Brain microvascular endothelial cell (primary cell): ENCODE results near the gene XRCC5.
A peak's percentile ranks its signal among the peaks of the same experiment; 100 is the strongest.

ENCODE experiments used
- DNase-seq: peaks from one replicate; pipeline ENCODE4 v3.0.0-alpha.2; 2020
- H3K27ac ChIP-seq: fragments of 250-450 bp; sonication (Bioruptor Pico); 2 replicates; pipeline ENCODE4 v1.5.1; 2020; ENCODE audit warnings: mild to moderate bottlenecking, moderate library complexity
- H3K27me3 ChIP-seq: fragments of 250-450 bp; sonication (Bioruptor Pico); replicated peaks from 2 replicates; pipeline ENCODE4 v1.5.1; 2020; ENCODE audit warnings: mild to moderate bottlenecking
- H3K36me3 ChIP-seq: fragments of 250-450 bp; sonication (Bioruptor Pico); replicated peaks from 2 replicates; pipeline ENCODE4 v1.5.1; 2020; ENCODE audit warnings: mild to moderate bottlenecking
- H3K4me3 ChIP-seq: 2 replicates; pipeline ENCODE4 v1.5.1; 2011; ENCODE audit warnings: low read depth, mild to moderate bottlenecking, control low read depth, low read length, moderate library complexity
- in situ Hi-C: cut with HindIII; loops from 2 replicates; pipeline ENCODE4 v1.10.0; 2017; ENCODE audit warnings: low sequenced_read_pairs, low pct_ligation_motif_present
- TF ChIP-seq, protein P1 (sequence below): IDR thresholded peaks from 2 replicates; pipeline ENCODE4 v1.5.1; 2011; ENCODE audit warnings: low read depth, mild to moderate bottlenecking, moderate library complexity, low read length, control low read depth, inconsistent platforms; ENCODE audit errors: missing control alignments

XRCC5 gene

DNA sequence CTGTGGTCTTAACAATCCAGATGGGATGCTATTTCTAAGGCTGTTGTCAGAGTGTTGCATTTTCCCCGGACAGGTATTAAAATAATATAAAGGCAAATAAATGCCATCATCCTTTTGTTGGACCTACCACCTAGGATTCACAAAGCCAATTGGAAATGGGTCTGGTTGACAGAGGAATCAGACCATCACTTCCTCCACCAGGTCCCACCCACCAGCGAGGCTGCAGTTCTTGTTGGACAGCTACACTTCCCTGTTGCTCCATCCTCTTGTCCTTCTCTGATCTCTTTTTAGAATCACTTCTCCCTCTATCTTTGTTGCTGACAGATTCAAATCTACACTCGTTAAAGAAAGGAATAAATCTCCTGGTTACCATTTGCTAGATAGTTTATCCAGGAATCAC, 26.3 kb upstream of the XRCC5 start:
- in situ Hi-C loops, result no loop called here
- no peak for DNase-seq
- H3K27me3 ChIP-seq, result no peaks in the 10 kb centered on the region
- H3K4me3 ChIP-seq, result peak overlapping the region; percentile 80
- no peak overlapping the region for H3K27ac ChIP-seq
- H3K36me3 ChIP-seq, result no peaks in the 10 kb centered on the region
- TF ChIP-seq, protein P1, sequence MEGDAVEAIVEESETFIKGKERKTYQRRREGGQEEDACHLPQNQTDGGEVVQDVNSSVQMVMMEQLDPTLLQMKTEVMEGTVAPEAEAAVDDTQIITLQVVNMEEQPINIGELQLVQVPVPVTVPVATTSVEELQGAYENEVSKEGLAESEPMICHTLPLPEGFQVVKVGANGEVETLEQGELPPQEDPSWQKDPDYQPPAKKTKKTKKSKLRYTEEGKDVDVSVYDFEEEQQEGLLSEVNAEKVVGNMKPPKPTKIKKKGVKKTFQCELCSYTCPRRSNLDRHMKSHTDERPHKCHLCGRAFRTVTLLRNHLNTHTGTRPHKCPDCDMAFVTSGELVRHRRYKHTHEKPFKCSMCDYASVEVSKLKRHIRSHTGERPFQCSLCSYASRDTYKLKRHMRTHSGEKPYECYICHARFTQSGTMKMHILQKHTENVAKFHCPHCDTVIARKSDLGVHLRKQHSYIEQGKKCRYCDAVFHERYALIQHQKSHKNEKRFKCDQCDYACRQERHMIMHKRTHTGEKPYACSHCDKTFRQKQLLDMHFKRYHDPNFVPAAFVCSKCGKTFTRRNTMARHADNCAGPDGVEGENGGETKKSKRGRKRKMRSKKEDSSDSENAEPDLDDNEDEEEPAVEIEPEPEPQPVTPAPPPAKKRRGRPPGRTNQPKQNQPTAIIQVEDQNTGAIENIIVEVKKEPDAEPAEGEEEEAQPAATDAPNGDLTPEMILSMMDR, result no peak

- Histone ChIP-seq H3K27me3 (no peaks in the 10 kb centered on the region), H3K36me3 (no peaks in the 10 kb centered on the region), H3K4me3 (peak overlapping the region; percentile 15), H3K27ac (no peak overlapping the region)
- peak; percentile 38 for DNase-seq
- in situ Hi-C loops, result no loop called here
- TF ChIP-seq, protein P1, result no peak
These were observed 25.5 kb upstream of the XRCC5 start for GRCh38 chr2:216083464-216084281.

- no peak for DNase-seq
These were observed 24.6 kb upstream of the XRCC5 start for GRCh38 chr2:216084547-216084946.

GRCh38 chr2:216086207-216086893, 22.8 kb upstream of the XRCC5 start:
- TF ChIP-seq, protein P1, result no peak
- DNase-seq, result no peak
- Histone ChIP-seq H3K27me3 (no peaks in the 10 kb centered on the region), H3K27ac (no peak overlapping the region), H3K4me3 (no peak overlapping the region), H3K36me3 (no peaks in the 10 kb centered on the region)
- in situ Hi-C loops, result no loop called here

More at GRCh38 chr2:216084547-216084946, 24.6 kb upstream of the XRCC5 start:
- no peaks in the 10 kb centered on the region for H3K27me3 ChIP-seq
- H3K27ac ChIP-seq, result no peak overlapping the region
- no peak overlapping the region for H3K4me3 ChIP-seq
- TF ChIP-seq, protein P1, result no peak
- no peaks in the 10 kb centered on the region for H3K36me3 ChIP-seq
- in situ Hi-C loops, result no loop called here

DNA sequence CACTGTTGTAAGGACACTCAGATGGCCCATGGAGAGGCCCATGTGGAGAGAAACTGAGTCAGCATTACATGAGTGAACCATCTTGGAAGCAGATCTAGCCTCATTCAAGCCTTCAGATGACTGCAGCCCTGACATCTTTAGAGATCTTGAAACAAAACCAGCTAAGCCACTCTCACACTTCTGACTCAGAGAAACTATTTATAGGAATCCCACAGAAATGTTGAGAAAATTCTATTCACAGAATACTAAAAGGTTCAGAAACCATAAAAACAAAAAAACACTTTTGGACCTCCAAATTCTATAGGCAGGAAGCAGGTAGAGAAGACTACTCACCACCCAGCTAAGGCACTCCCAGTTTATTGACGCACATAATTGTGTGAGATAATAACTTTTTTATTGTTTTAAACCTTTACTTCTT, 18.8 kb upstream of the XRCC5 start:
- no peaks in the 10 kb centered on the region for H3K36me3 ChIP-seq
- DNase-seq, result peak; percentile 37
- no peaks in the 10 kb centered on the region for H3K27me3 ChIP-seq
- in situ Hi-C loops, result no loop called here
- TF ChIP-seq, protein P1, result no peak
- no peak overlapping the region for H3K4me3 ChIP-seq
- H3K27ac ChIP-seq, result no peak overlapping the region
